ENCODE results near the gene MSI2.

Gene MSI2

GRCh38 chr17:57579245-57579644 is 322.9 kb downstream of the MSI2 start:
- ChIA-PET POLR2A (no interaction called here), CTCF (interaction anchor here (0.6 to 0.8 kb wide), 2 partner anchors 27 to 29 kb away, joined by 3 read pairs; no protein-coding TSS in a partner anchor)
- DNase-seq (ENCODE audit: extremely low spot score): no peak
- no peak for TF ChIP-seq BHLHE40 (IDR thresholded peaks at IDR 0.05; ENCODE audit: borderline replicate concordance)
- TF ChIP-seq L3MBTL2 (conservative IDR thresholded peaks at IDR 0.05): no peak
- TF ChIP-seq SUZ12 (IDR thresholded peaks at IDR 0.05): no peak
- no peak for TF ChIP-seq CTBP1 (IDR thresholded peaks at IDR 0.05; ENCODE audit: borderline replicate concordance)
- TF ChIP-seq TARDBP (IDR thresholded peaks at IDR 0.05): no peak
- TF ChIP-seq ZNF384 (IDR thresholded peaks at IDR 0.05): no peak
- no peak for TF ChIP-seq NFRKB (IDR thresholded peaks at IDR 0.05)
- TF ChIP-seq FOXA1 (IDR thresholded peaks at IDR 0.05): no peak
- TF ChIP-seq SP1 (IDR thresholded peaks at IDR 0.05): no peak
- TF ChIP-seq ELF4 (IDR thresholded peaks at IDR 0.05): no peak
- no peak for TF ChIP-seq ARNT (IDR thresholded peaks at IDR 0.05)
- no peak for TF ChIP-seq FOXM1 (IDR thresholded peaks at IDR 0.05; ENCODE audit: borderline replicate concordance)
- TF ChIP-seq FOXK2 (IDR thresholded peaks at IDR 0.05): no peak

- CTCF ChIA-PET: no interaction called here
- DNase-seq (ENCODE audit: extremely low spot score): no peak
- POLR2A ChIA-PET: interaction anchor here (1.0 to 1.1 kb wide), 2 partner anchors 8 to 100 kb away, joined by 3 to 4 read pairs; no protein-coding TSS in a partner anchor
Observed at GRCh38 chr17:57580055-57580739, 323.9 kb downstream of the MSI2 start.

GRCh38 chr17:57582881-57583756 is 326.8 kb downstream of the MSI2 start:
- TF ChIP-seq L3MBTL2 (conservative IDR thresholded peaks at IDR 0.05): no peak
- TF ChIP-seq ARNT (IDR thresholded peaks at IDR 0.05): no peak
- TF ChIP-seq LEF1 (IDR thresholded peaks at IDR 0.05; ENCODE audit: borderline replicate concordance): no peak
- TF ChIP-seq CTBP1 (IDR thresholded peaks at IDR 0.05; ENCODE audit: borderline replicate concordance): no peak
- no peak for TF ChIP-seq TARDBP (IDR thresholded peaks at IDR 0.05)
- no peak for TF ChIP-seq SUZ12 (IDR thresholded peaks at IDR 0.05)
- TF ChIP-seq FOXK2 (IDR thresholded peaks at IDR 0.05): no peak
- no peak for TF ChIP-seq ELF4 (IDR thresholded peaks at IDR 0.05)
- TF ChIP-seq SP1 (IDR thresholded peaks at IDR 0.05): no peak
- no peak for TF ChIP-seq PKNOX1 (IDR thresholded peaks at IDR 0.05)
- no peak for TF ChIP-seq ZNF384 (IDR thresholded peaks at IDR 0.05)
- TF ChIP-seq NFRKB (IDR thresholded peaks at IDR 0.05): no peak
- TF ChIP-seq HDGF (IDR thresholded peaks at IDR 0.05; ENCODE audit: borderline replicate concordance): no peak
- TF ChIP-seq FOXM1 (IDR thresholded peaks at IDR 0.05; ENCODE audit: borderline replicate concordance): no peak
- TF ChIP-seq BHLHE40 (IDR thresholded peaks at IDR 0.05; ENCODE audit: borderline replicate concordance): no peak
- no peak for TF ChIP-seq FOXA1 (IDR thresholded peaks at IDR 0.05)
- ChIA-PET POLR2A (no interaction called here), CTCF (interaction anchor here (0.7 kb wide), 1 partner anchor 308 kb away, joined by 3 read pairs; no protein-coding TSS in a partner anchor)
- no peak for DNase-seq (ENCODE audit: extremely low spot score)

More at GRCh38 chr17:57580055-57580739, 323.9 kb downstream of the MSI2 start:
- no peak for TF ChIP-seq ELF4 (IDR thresholded peaks at IDR 0.05)
- TF ChIP-seq L3MBTL2 (conservative IDR thresholded peaks at IDR 0.05): no peak
- no peak for TF ChIP-seq ZNF384 (IDR thresholded peaks at IDR 0.05)
- no peak for TF ChIP-seq FOXK2 (IDR thresholded peaks at IDR 0.05)
- TF ChIP-seq LEF1 (IDR thresholded peaks at IDR 0.05; ENCODE audit: borderline replicate concordance): no peak

- CTCF ChIA-PET: no interaction called here
- TF ChIP-seq L3MBTL2 (conservative IDR thresholded peaks at IDR 0.05) (no peak), BHLHE40 (IDR thresholded peaks at IDR 0.05; ENCODE audit: borderline replicate concordance) (no peak), HDGF (IDR thresholded peaks at IDR 0.05; ENCODE audit: borderline replicate concordance) (no peak), FOXK2 (IDR thresholded peaks at IDR 0.05) (no peak), NFRKB (IDR thresholded peaks at IDR 0.05) (no peak), CTBP1 (IDR thresholded peaks at IDR 0.05; ENCODE audit: borderline replicate concordance) (no peak), FOXA1 (IDR thresholded peaks at IDR 0.05) (no peak), ARNT (IDR thresholded peaks at IDR 0.05) (no peak), ELF4 (IDR thresholded peaks at IDR 0.05) (no peak), LEF1 (IDR thresholded peaks at IDR 0.05; ENCODE audit: borderline replicate concordance) (no peak), FOXM1 (IDR thresholded peaks at IDR 0.05; ENCODE audit: borderline replicate concordance) (no peak), TARDBP (IDR thresholded peaks at IDR 0.05) (no peak)
- no peak for DNase-seq (ENCODE audit: extremely low spot score)
- POLR2A ChIA-PET: no interaction called here
Observed at GRCh38 chr17:57584050-57584551, 327.8 kb downstream of the MSI2 start.

GRCh38 chr17:57585341-57586195 is 329.2 kb downstream of the MSI2 start:
- POLR2A ChIA-PET: no interaction called here
- CTCF ChIA-PET: no interaction called here
- DNase-seq (ENCODE audit: extremely low spot score): no peak
- no peak for TF ChIP-seq FOXM1 (IDR thresholded peaks at IDR 0.05; ENCODE audit: borderline replicate concordance)
- TF ChIP-seq PKNOX1 (IDR thresholded peaks at IDR 0.05): no peak
- TF ChIP-seq L3MBTL2 (conservative IDR thresholded peaks at IDR 0.05): no peak
- no peak for TF ChIP-seq SP1 (IDR thresholded peaks at IDR 0.05)
- no peak for TF ChIP-seq CTBP1 (IDR thresholded peaks at IDR 0.05; ENCODE audit: borderline replicate concordance)
- no peak for TF ChIP-seq LEF1 (IDR thresholded peaks at IDR 0.05; ENCODE audit: borderline replicate concordance)
- TF ChIP-seq NFRKB (IDR thresholded peaks at IDR 0.05): no peak
- no peak for TF ChIP-seq FOXK2 (IDR thresholded peaks at IDR 0.05)
- no peak for TF ChIP-seq ARNT (IDR thresholded peaks at IDR 0.05)

All from HEK293T (cell line).